GM11168 (cell line): ENCODE data around the gene P4HA2.

Source experiments
- in situ Hi-C: fragments of 300-500 bp; cut with MboI; formaldehyde crosslinking; loops from one replicate; pipeline ENCODE4 v1.12.0; 2022; ENCODE audit warnings: low sequenced_read_pairs; ENCODE audit not compliant: unreplicated experiment

The P4HA2 gene

DNA sequence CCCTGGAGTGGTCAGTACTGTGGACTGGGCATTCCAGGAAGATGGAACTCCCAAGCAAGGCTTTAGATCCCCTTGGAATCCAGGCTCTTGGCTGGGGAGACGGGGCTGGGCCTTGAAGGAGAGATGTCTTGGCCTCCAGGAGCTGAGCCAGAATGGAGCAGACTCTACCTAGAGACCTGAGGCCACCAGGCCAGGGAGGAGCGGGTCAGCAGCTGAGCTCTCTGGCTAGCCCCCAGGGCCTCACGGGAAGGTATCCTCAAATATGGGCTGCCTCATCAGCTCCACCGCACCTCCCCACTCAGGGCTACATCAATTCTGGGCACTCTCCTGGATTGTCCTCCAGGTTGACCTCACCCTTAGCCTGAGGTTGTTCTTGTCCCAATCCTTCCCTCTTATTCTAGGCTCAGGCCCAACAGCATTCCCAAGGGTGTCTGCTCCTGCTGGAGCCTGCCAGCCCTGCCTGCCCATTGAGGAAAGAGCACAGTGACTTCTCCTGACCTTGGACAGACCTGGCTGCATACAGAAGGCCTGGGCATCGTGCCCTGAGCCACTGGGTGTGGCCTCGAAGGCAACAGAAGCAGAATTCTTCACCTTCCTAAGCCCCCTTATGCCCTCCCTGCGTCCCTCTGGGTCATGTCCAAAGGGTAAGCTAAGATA lies 26.8 kb upstream of the P4HA2 start:
- in situ Hi-C loops: loop anchor here (25.0 kb wide), 1 partner anchor 258 kb away; no protein-coding TSS in a partner anchor

- in situ Hi-C loops: loop anchor here (25.0 kb wide), 1 partner anchor 259 kb away; no protein-coding TSS in a partner anchor
Measured at GRCh38 chr5:132253452-132254320, 26.0 kb upstream of the P4HA2 start.

- in situ Hi-C loops: loop anchor here (25.0 kb wide), 1 partner anchor 259 kb away; no protein-coding TSS in a partner anchor
Measured at GRCh38 chr5:132253008-132253441, 25.4 kb upstream of the P4HA2 start.

GRCh38 chr5:132251220-132251725 lies 23.6 kb upstream of the P4HA2 start:
- in situ Hi-C loops: loop anchor here (25.0 kb wide), 1 partner anchor 261 kb away; no protein-coding TSS in a partner anchor

DNA sequence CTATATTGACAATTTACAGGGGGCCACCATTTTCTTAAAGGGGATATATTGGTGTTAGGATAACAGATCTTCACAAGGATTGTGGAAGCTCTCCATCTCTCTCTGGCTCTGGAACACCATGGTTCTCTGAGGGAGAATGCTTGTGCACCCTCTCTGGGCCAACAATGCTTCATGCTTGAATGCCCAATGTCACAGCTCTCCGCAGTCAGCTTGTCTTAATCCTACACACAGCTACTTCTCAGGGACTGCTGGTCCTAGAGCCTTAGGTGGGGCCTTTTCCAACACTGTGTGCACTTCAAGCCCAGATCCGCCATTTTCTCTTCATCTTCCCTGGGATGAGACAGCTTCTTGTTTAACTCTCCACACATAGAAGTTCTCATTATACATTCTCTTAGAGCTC lies 22.9 kb upstream of the P4HA2 start:
- in situ Hi-C loops: loop anchor here (25.0 kb wide), 1 partner anchor 262 kb away; no protein-coding TSS in a partner anchor

GRCh38 chr5:132246806-132247205 lies 19.2 kb upstream of the P4HA2 start:
- in situ Hi-C loops: no loop called here

DNA sequence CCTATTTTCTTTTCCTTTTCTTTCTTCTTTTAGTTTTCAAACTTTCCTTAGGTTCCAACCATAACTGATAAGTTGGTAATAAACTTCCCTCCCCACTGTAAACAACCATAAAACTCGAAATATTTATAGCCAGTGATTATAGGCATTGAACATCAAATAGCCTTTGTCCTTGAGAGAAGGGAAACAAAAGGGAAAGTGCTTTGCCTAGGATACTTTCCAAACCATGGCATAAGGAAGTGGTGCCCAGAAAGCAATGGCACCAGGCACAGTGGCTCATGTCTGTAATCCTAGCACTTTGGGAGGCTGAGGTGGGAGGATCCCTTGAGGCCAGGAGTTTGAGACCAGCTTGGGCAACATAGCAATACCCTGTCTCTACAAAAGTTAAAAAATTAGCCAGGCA lies 17.9 kb upstream of the P4HA2 start:
- in situ Hi-C loops: no loop called here

GRCh38 chr5:132243366-132243977 lies 15.8 kb upstream of the P4HA2 start:
- in situ Hi-C loops: no loop called here

DNA sequence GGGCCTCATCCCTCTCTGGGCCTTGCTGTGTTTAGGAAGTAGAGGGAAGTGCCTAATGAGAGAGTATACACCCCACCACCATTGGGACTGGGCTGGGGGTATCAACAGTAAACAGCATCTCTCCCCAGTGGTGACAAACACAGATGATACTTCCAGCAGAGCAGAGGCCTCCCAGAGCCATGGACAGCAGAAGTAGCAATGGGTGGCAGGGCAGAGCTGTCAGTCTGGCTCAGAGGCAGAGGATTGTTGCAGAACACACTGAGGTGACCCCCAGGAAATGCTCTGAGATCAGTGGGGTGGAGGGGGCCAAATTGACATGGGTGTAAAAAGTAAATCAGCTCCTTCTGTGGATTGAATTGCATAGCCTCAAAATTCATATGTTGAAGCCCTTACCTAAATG lies 12.1 kb upstream of the P4HA2 start:
- in situ Hi-C loops: no loop called here

DNA sequence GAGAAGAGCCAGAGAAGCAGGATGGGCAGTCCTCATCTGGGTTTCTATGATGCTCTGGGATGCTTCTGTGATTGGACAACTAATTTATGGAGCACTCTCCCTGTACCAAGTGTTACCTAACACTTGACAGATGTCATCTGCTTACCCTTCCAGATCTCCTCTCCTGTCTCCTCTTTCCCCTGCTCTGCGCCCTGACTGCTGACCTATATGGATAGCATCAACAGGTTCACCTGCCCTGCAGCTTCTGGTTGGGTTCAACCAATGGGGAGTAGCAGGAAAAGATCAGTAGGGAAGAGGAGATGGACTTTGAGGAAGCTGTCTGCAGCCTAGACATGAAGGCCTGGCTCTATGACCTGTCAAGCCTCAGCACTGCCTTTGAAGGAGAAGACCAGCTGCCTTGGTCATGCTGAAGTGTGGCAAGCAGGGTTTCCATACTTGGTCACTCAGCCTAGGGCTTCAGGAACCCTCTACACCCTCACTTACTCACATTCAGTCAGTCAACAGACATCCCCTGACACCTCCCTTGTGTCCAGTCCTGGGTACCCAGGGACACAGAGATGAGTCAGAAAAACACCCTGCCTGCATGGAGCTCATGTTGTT lies 11.3 kb upstream of the P4HA2 start:
- in situ Hi-C loops: no loop called here

GRCh38 chr5:132238169-132238744 lies 10.6 kb upstream of the P4HA2 start:
- in situ Hi-C loops: no loop called here

DNA sequence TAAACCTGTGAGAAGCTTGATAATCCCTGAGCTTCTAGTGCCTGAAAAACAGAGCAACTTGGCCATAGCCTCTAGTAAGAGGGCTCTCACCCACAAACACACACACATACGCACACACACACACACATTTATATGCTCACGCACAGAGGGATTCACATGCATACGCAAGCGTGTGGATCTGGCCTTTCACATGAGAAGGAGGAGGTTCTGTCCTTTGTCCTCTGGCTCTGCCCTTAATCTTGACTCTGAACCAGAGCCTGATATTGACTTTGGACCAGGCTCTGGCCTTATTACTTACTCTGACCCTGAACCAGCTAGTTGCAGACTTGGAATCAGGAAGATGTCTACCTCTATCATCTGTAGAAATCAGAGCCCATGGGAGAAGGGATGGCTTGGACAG lies 10.0 kb upstream of the P4HA2 start:
- in situ Hi-C loops: no loop called here

DNA sequence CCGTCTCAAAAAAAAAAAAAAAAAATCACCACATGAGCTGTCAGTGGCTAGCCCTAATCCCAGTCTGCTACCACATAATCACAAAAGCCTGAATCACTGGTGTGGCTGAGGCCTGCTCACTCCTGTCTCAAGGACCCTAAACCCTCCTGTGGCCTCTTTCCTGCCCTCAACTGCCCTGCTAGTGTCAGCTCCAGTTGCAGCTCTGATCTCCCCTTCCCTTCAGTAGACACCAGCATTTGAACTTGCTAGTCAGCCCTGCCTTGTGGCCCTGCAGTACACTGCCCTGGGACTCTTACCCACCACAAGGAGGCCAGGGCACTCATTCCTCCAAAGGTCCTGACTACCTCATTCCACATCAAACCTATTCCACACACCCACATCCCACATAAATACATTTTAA lies 9.5 kb upstream of the P4HA2 start:
- in situ Hi-C loops: no loop called here

GRCh38 chr5:132235340-132235739 lies 7.7 kb upstream of the P4HA2 start:
- in situ Hi-C loops: no loop called here

DNA sequence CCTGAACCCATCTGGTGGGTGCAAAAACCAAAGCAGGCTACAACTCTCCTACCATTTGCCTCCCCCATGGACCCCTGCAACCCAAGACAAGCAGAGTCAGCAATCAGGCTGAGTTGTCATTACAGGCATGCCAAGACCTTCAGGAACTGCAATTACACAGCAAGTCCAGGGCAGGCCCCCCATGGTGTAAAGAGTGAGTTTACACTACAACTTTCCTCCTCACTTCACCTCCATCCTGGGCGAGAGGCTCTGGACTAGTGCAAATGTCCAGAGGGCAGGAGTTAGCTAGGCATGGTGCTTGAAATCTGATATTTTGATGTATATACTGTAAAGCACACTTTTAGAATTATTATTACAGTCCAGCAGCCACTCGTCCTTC lies 7.0 kb upstream of the P4HA2 start:
- in situ Hi-C loops: no loop called here

- in situ Hi-C loops: no loop called here
Measured at GRCh38 chr5:132233811-132234683, 6.4 kb upstream of the P4HA2 start.

- in situ Hi-C loops: no loop called here
Measured at GRCh38 chr5:132233081-132233480, 5.4 kb upstream of the P4HA2 start.

- in situ Hi-C loops: no loop called here
Measured at GRCh38 chr5:132232465-132232864, 4.8 kb upstream of the P4HA2 start.

- in situ Hi-C loops: no loop called here
Measured at GRCh38 chr5:132230871-132231270, 3.2 kb upstream of the P4HA2 start.
